Stimulated activated CD8-positive, alpha-beta memory T cell treated with anti-CD3 and anti-CD28 coated beads, Interleukin-7, amount 100 ng/mL, for 4 hours (primary cell): ENCODE data around the gene TAF11L4.
"Not testable (repeated sequence)": the region's sequence is repeated elsewhere in the genome, so short reads cannot be mapped to it uniquely, and the experiment has no call there.

Experiments
- DNase-seq, 2 donors: peaks; one replicate each; pipeline ENCODE4 v3.0.0-alpha.2; 2020; ENCODE audit warnings: low read depth in 2 of 2

The TAF11L4 gene

GRCh38 chr5:17521501-17521900, at the start of gene TAF11L4:
TAF11L4 (plus strand) TSS chr5:17521801.
- DNase-seq: not testable (repeated sequence)

GRCh38 chr5:17475064-17475463, 46.5 kb upstream of the TAF11L4 start:
- DNase-seq: not testable (repeated sequence)

- DNase-seq: no peak
Measured at GRCh38 chr5:17477043-17477442, 44.6 kb upstream of the TAF11L4 start.

- no peak for DNase-seq
Measured at GRCh38 chr5:17477573-17478265, 43.9 kb upstream of the TAF11L4 start.

- no peak for DNase-seq
Measured at GRCh38 chr5:17481378-17481777, 40.2 kb upstream of the TAF11L4 start.

- no peak for DNase-seq
Measured at GRCh38 chr5:17482790-17483189, 38.8 kb upstream of the TAF11L4 start.

- DNase-seq: not testable (repeated sequence)
Measured at GRCh38 chr5:17486464-17487173, 35.0 kb upstream of the TAF11L4 start.

- DNase-seq: no peak
Measured at GRCh38 chr5:17487174-17487512, 34.5 kb upstream of the TAF11L4 start.

- DNase-seq: not testable (repeated sequence)
Measured at GRCh38 chr5:17491257-17491656, 30.3 kb upstream of the TAF11L4 start.

GRCh38 chr5:17492770-17493169, 28.8 kb upstream of the TAF11L4 start:
- DNase-seq: no peak

GRCh38 chr5:17497446-17497845, 24.2 kb upstream of the TAF11L4 start:
- DNase-seq: no peak

GRCh38 chr5:17497931-17498330, 23.7 kb upstream of the TAF11L4 start, which contains the start of gene TAF11L2:
TAF11L2 (plus strand) TSS chr5:17498231.
- DNase-seq: not testable (repeated sequence)

GRCh38 chr5:17511775-17512325, 9.8 kb upstream of the TAF11L4 start:
- DNase-seq: no peak

- not testable (repeated sequence) for DNase-seq
Measured at GRCh38 chr5:17517526-17517925, 4.1 kb upstream of the TAF11L4 start.

GRCh38 chr5:17518067-17518466, 3.5 kb upstream of the TAF11L4 start, which contains the start of gene TAF11L3:
TAF11L3 (plus strand) TSS chr5:17518367.
- DNase-seq: not testable (repeated sequence)

GRCh38 chr5:17519508-17519907, 2.1 kb upstream of the TAF11L4 start:
- not testable (repeated sequence) for DNase-seq

GRCh38 chr5:17524935-17525334, 3.3 kb downstream of the TAF11L4 start, which contains the start of gene TAF11L5:
TAF11L5 (plus strand) TSS chr5:17525235.
- DNase-seq: not testable (repeated sequence)

GRCh38 chr5:17526504-17526903, 4.9 kb downstream of the TAF11L4 start:
- not testable (repeated sequence) for DNase-seq

- not testable (repeated sequence) for DNase-seq
Measured at GRCh38 chr5:17528369-17528768, 6.8 kb downstream of the TAF11L4 start, which contains the start of gene TAF11L6. TAF11L6 (plus strand) TSS chr5:17528669.
